Central memory CD8-positive, alpha-beta T cell (primary cell): Measurements from ENCODE around the gene PRAC1.
A peak's percentile ranks its signal among the peaks of the same experiment; 100 is the strongest.

ENCODE experiments used
- ATAC-seq: fragments of 150-1000 bp; cut with Tn5 transposase; replicated peaks from 2 replicates; pipeline ENCODE4 v1.10.0; 2022; ENCODE audit warnings: mild to moderate bottlenecking, moderate FRiP score, moderate number of reproducible peaks; ENCODE audit not compliant: poor library complexity, severe bottlenecking; ENCODE audit errors: extremely low read depth
- DNase-seq, 2 donors: peaks; one replicate each; pipeline ENCODE4 v3.0.0; 2021; ENCODE audit warnings: low spot score in 2 of 2
- H3K27ac Mint-ChIP-seq: one replicate; pipeline ENCODE4 v1.8.0; 2022; ENCODE audit warnings: low read depth, mild to moderate bottlenecking, moderate library complexity, mixed read lengths
- H3K27me3 Mint-ChIP-seq: one replicate; pipeline ENCODE4 v1.8.0; 2022; ENCODE audit warnings: mixed read lengths
- H3K36me3 Mint-ChIP-seq: one replicate; pipeline ENCODE4 v1.8.0; 2022; ENCODE audit warnings: mild to moderate bottlenecking, moderate library complexity, mixed read lengths; ENCODE audit not compliant: insufficient read depth
- H3K4me1 Mint-ChIP-seq: one replicate; pipeline ENCODE4 v1.8.0; 2022; ENCODE audit warnings: mixed read lengths
- H3K4me3 Mint-ChIP-seq: one replicate; pipeline ENCODE4 v1.8.0; 2022; ENCODE audit warnings: mild to moderate bottlenecking, moderate library complexity, mixed read lengths
- H3K9me3 Mint-ChIP-seq: one replicate; pipeline ENCODE4 v1.8.0; 2022; ENCODE audit warnings: mixed read lengths

Gene PRAC1

DNA sequence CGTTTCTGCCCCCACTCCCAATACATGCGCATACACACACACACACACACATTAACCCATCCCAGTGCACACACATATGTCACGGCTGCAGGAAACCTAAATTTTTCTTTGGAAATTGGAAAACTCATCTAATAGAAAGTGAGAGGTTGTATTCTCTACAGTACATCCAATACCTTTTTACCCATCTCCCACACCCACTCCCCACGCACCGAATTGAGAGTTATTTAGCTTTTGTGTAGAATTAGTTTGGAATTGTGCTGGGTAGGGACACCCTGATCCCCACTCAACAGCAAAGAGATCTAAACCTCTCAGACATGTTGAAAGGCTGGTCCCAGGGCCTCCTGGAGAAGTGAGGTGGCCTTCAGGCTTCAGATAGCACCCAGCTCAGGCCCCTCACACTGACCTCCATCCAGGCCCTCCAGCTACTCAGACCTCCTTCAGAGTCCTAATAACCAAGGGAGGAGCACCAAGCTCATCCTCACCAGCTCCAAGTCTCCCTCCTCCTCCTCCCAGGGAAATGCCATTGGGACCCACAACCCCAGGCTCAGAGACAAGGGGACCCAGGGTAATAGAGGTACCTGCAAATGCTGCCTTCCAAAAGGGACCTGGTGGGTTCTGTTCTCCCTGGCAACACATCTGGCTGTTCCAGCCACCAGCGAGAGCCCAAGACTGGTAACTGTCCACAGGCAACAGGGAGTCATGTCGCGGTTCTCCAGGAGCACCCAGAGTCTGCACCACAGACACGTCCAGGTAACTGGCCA is 5.3 kb upstream of the PRAC1 start:
- no peak for ATAC-seq
- Mint-ChIP-seq H3K9me3 (no peaks in the 10 kb centered on the region), H3K4me3 (peak overlapping the region; percentile 75), H3K36me3 (peaks cover 28% of the 10 kb centered on the region), H3K27me3 (peaks cover 100% of the 10 kb centered on the region), H3K4me1 (peaks cover 39% of the 10 kb centered on the region), H3K27ac (peak overlapping the region; percentile 87)
- DNase-seq: no peak

DNA sequence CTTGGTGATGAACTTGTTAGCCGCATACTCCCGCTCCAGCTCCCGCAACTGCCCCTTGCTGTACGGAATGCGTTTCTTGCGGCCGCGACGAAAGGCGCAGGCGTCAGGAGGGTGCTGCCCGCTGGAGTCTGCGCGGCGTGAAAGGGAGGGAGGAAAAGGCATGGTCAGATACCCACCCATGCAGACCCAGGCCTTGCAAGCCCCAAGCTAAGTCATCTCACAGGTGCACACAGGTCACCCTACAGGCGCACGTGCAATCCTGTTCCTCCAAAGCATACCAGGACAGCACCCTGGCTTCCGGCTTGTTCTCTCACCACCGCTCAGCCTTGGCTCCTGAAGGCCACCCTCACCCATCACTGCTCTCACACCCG is 4.6 kb upstream of the PRAC1 start:
- Mint-ChIP-seq H3K4me1 (peaks cover 37% of the 10 kb centered on the region), H3K4me3 (no peak overlapping the region), H3K9me3 (no peaks in the 10 kb centered on the region), H3K36me3 (peaks cover 28% of the 10 kb centered on the region), H3K27me3 (peaks cover 100% of the 10 kb centered on the region), H3K27ac (no peak overlapping the region)
- DNase-seq (no peak), ATAC-seq (no peak)

DNA sequence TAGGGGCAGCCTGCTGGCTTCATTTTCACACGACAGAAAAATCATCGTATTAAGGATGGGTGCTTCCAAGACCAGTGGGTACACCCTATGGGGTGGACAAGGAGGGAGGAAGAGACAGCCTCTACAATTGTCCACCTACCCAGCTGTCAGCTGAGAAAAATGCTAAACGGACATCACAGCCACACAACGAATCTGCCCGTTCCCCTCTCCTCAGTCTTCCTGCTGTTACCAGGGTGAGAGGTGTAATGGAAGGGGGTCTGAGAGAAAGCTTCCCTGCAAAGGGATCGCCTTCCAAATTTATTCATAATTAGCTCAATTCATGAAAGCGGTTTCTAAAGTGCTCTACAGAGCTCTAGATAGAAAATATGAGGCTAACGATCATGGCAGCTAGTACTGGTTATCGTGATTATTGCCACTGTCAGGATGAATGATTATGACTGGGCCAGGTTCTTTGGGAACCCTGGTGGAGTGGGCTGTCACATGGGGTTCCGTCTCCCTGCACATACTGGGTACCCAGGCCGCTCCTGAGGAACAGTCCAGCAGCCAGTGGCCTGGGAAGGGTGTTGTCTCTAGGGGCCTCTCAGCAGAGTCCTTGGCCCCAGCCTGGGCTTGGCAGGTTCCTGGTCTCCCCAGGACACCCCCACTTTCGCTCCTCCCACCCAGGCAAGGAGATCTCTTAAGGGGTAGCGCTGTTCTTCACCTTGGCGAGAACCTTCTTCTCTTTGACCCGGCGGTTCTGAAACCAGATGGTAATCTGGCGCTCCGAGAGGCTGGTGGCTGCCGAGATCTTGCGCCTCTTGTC is 4.0 kb upstream of the PRAC1 start:
- H3K9me3 Mint-ChIP-seq: no peaks in the 10 kb centered on the region
- no peak overlapping the region for H3K27ac Mint-ChIP-seq
- H3K36me3 Mint-ChIP-seq: peaks cover 28% of the 10 kb centered on the region
- no peak overlapping the region for H3K4me3 Mint-ChIP-seq
- ATAC-seq (no peak), DNase-seq (no peak)
- H3K27me3 Mint-ChIP-seq: peaks cover 100% of the 10 kb centered on the region
- H3K4me1 Mint-ChIP-seq: peaks cover 37% of the 10 kb centered on the region

GRCh38 chr17:48725288-48726064 is 3.2 kb upstream of the PRAC1 start:
- Mint-ChIP-seq H3K27me3 (peaks cover 100% of the 10 kb centered on the region), H3K27ac (no peak overlapping the region), H3K9me3 (no peaks in the 10 kb centered on the region), H3K4me1 (peaks cover 37% of the 10 kb centered on the region), H3K4me3 (peak overlapping the region; percentile 57), H3K36me3 (peaks cover 33% of the 10 kb centered on the region)
- no peak for DNase-seq
- ATAC-seq: no peak

GRCh38 chr17:48725004-48725287 is 2.6 kb upstream of the PRAC1 start:
- Mint-ChIP-seq H3K9me3 (no peaks in the 10 kb centered on the region), H3K27ac (no peak overlapping the region), H3K4me3 (peak overlapping the region; percentile 57), H3K4me1 (peaks cover 37% of the 10 kb centered on the region), H3K27me3 (peaks cover 100% of the 10 kb centered on the region), H3K36me3 (peaks cover 35% of the 10 kb centered on the region)
- ATAC-seq: no peak
- no peak for DNase-seq

DNA sequence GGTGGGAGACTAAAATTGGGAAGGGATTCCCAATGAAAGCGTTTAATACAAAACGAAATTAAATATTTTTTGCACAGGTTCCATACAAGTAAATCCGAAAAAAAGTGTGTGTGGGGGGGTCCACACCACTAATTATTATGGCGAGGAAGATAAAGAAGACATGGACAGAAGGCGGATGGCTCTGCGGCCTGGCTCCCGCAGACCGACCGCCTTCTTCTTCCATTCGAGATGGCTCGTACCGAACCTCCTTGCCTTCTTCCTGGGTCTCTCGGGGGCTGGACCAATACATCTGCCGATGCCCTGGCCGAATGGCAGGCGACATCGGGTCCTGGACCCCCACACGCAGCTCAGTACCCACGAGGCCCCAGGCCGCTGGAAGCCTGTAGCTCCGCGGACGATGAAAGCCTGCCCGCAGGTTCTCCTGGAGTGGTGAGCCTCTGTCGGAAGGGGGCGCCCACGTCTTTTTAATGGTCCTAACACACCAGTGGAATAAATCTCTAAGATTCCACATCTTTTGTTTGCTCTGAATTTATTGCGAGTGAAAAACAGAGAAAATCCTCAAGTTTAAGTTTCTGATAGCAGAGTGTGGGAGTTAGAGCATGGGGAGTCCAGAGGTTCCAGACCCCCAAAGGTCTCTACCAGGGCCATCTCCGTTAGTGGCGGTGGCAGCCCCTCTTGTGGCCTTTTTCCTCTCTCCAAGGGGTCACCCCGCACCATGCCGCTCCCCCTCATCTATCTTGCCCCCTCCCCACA is 2.1 kb upstream of the PRAC1 start:
- ATAC-seq (peak; percentile 63), DNase-seq (peak; percentile 51 to 58)
- H3K9me3 Mint-ChIP-seq: no peaks in the 10 kb centered on the region
- peaks cover 39% of the 10 kb centered on the region for H3K36me3 Mint-ChIP-seq
- H3K27ac Mint-ChIP-seq: no peak overlapping the region
- peaks cover 100% of the 10 kb centered on the region for H3K27me3 Mint-ChIP-seq
- H3K4me1 Mint-ChIP-seq: peaks cover 37% of the 10 kb centered on the region
- peak overlapping the region; percentile 57 for H3K4me3 Mint-ChIP-seq

GRCh38 chr17:48723423-48724250 is 1.3 kb upstream of the PRAC1 start:
- H3K4me3 Mint-ChIP-seq: peak overlapping the region; percentile 57
- H3K27ac Mint-ChIP-seq: no peak overlapping the region
- peak; percentile 22 for ATAC-seq
- no peaks in the 10 kb centered on the region for H3K9me3 Mint-ChIP-seq
- DNase-seq: no peak
- H3K4me1 Mint-ChIP-seq: peaks cover 34% of the 10 kb centered on the region
- H3K27me3 Mint-ChIP-seq: peaks cover 100% of the 10 kb centered on the region
- H3K36me3 Mint-ChIP-seq: peaks cover 33% of the 10 kb centered on the region

GRCh38 chr17:48722915-48723422 is 651 bp upstream of the PRAC1 start, which contains the start of gene PRAC2:
PRAC2 (plus strand) TSS chr17:48723185; CDS start chr17:48724411, 1,226 bp downstream.
- no peak for DNase-seq
- Mint-ChIP-seq H3K27ac (no peak within 1 kb of the TSS), H3K4me3 (peak within 1 kb of the TSS; percentile 57)

DNA sequence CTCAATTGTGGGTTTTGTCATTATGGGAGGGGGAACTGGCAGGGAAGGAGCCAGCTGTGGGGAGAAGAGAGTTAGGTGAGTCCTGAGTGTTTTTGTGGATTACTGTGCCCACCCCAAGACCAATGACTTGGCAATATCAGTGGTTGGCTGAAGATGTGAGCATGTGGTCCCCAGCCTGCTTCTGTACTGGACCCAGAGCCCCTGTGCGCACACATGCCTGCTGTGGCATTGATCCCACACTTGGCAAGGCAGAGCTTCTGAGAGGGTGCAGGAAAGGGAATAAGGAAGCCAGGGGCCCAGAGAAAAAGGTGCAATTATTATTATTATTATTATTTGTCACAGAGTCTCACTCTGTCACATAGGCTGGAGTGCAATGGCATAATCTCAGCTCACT is 1.3 kb downstream of the PRAC1 start:
- H3K4me3 Mint-ChIP-seq: no peak overlapping the region
- H3K27me3 Mint-ChIP-seq: peaks cover 100% of the 10 kb centered on the region
- no peak for ATAC-seq
- no peaks in the 10 kb centered on the region for H3K9me3 Mint-ChIP-seq
- no peak for DNase-seq
- H3K27ac Mint-ChIP-seq: no peak overlapping the region
- peaks cover 29% of the 10 kb centered on the region for H3K4me1 Mint-ChIP-seq
- H3K36me3 Mint-ChIP-seq: peaks cover 35% of the 10 kb centered on the region

More at GRCh38 chr17:48722915-48723422, 651 bp upstream of the PRAC1 start, which contains the start of gene PRAC2:
- peaks cover 100% of the 10 kb centered on the region for H3K27me3 Mint-ChIP-seq
- H3K9me3 Mint-ChIP-seq: no peaks in the 10 kb centered on the region
- peaks cover 32% of the 10 kb centered on the region for H3K36me3 Mint-ChIP-seq
- no peak for ATAC-seq
- peaks cover 32% of the 10 kb centered on the region for H3K4me1 Mint-ChIP-seq

GRCh38 chr17:48720266-48721008 is 1.9 kb downstream of the PRAC1 start:
- Mint-ChIP-seq H3K4me3 (no peak overlapping the region), H3K36me3 (peaks cover 34% of the 10 kb centered on the region), H3K27ac (peak overlapping the region; percentile 19), H3K27me3 (peaks cover 97% of the 10 kb centered on the region), H3K9me3 (no peaks in the 10 kb centered on the region), H3K4me1 (peaks cover 29% of the 10 kb centered on the region)
- ATAC-seq: no peak
- no peak for DNase-seq
